K562 (cell line): ENCODE data around the gene UBA3. TPM values are rescaled to one million over a fixed set of nuclear protein-coding genes. Genes with fewer than 3 reads are reported as not detected.

Experiments
- ATAC-seq: fragments of 200-7000 bp; cut with Tn5 transposase; 3 replicates; pipeline ENCODE4 v1.9.1; 2020; ENCODE audit warnings: moderate library complexity
- BruUV-seq: library from RNA; stranded (reverse); fragments of 400-500 nt; replicated peaks from 2 replicates; lab custom pipeline; 2021; lab: Mats Ljungman, UMichigan
- CTCF ChIA-PET: fragments of 300-600 bp; formaldehyde crosslinking; extraction: SDS; loops from one replicate; lab custom pipeline; 2021; ENCODE audit warnings: low intra/inter-chr PET ratio; lab: Yijun Ruan, JAX
- POLR2A ChIA-PET: fragments of 300-600, 350-650 bp; sonication (Branson Sonifier 250); formaldehyde crosslinking; extraction: SDS; loops from one replicate; lab custom pipeline; 2021; ENCODE audit warnings: antibody characterized with exemption, inconsistent platforms; lab: Yijun Ruan, JAX
- DNase-seq, 4 experiments: peaks; one replicate each; pipeline versions ENCODE4 v3.0.0 to v3.0.0-alpha.2; 2011 to 2018; ENCODE audit warnings: low spot score in 3 of 4, mixed read lengths in 3 of 4; ENCODE audit errors: extremely low read depth in 1 of 4
- FAIRE-seq: peaks from 2 replicates; lab custom pipeline; 2011; peaks lifted over from hg19 to GRCh38; lab: Jason Lieb, UNC
- H2AFZ ChIP-seq: 2 replicates; pipeline ENCODE4 v1.6.0; 2011; ENCODE audit warnings: low read depth, low read length, control low read depth, inconsistent platforms
- H3K27ac ChIP-seq: fragments of 200-600 bp; 3 replicates; pipeline ENCODE4 v1.8.0; 2011; ENCODE audit warnings: low read depth, mild to moderate bottlenecking, control low read depth, inconsistent platforms, low read length, moderate library complexity, mixed read lengths; ENCODE audit errors: extremely low read depth
- H3K27me3 ChIP-seq, 2 experiments: fragments of 300-600 bp in 1 of 2; 2 replicates in 1 of 2; 3 replicates in 1 of 2; pipeline versions ENCODE4 v1.6.0 to v1.8.0; 2011; ENCODE audit warnings: inconsistent platforms in 2 of 2, low read length in 2 of 2, mild to moderate bottlenecking in 1 of 2, mixed read lengths in 1 of 2, moderate library complexity in 1 of 2; ENCODE audit not compliant: control insufficient read depth in 2 of 2, insufficient read depth in 2 of 2
- H3K36me3 ChIP-seq: fragments of 300-600 bp; 3 replicates; pipeline ENCODE4 v1.8.0; 2011; ENCODE audit warnings: mild to moderate bottlenecking, low read length, inconsistent platforms; ENCODE audit not compliant: control insufficient read depth, insufficient read depth
- H3K4me1 ChIP-seq, 2 experiments: fragments of 200-600 bp in 1 of 2; replicated peaks in 1 of 2; 2 replicates in 1 of 2; 3 replicates in 1 of 2; pipeline versions ENCODE4 v1.5.1 to v1.8.0; 2011; ENCODE audit warnings: inconsistent platforms in 2 of 2, low read length in 2 of 2, mild to moderate bottlenecking in 1 of 2, mixed read lengths in 1 of 2, moderate library complexity in 1 of 2; ENCODE audit not compliant: control insufficient read depth in 2 of 2, insufficient read depth in 2 of 2
- H3K4me2 ChIP-seq: 2 replicates; pipeline ENCODE4 v1.6.1; 2011; ENCODE audit warnings: low read length, control low read depth, inconsistent platforms, mixed read lengths; ENCODE audit not compliant: insufficient read depth
- H3K4me3 ChIP-seq: fragments of 200-600 bp; sonication (generic), shearing (Covaris generic); 2 replicates; pipeline ENCODE4 v1.5.1; 2016; ENCODE audit warnings: control low read depth, inconsistent platforms
- H3K79me2 ChIP-seq: fragments of 200-600 bp; 3 replicates; pipeline ENCODE4 v1.8.0; 2011; ENCODE audit warnings: low read length, inconsistent platforms; ENCODE audit not compliant: control insufficient read depth, insufficient read depth
- H3K9ac ChIP-seq, 2 experiments: 2 replicates each; pipeline versions ENCODE4 v1.6.0 to v1.6.1; 2011; ENCODE audit warnings: low read depth in 2 of 2, low read length in 2 of 2, control low read depth in 1 of 2, inconsistent platforms in 1 of 2, mild to moderate bottlenecking in 1 of 2, mixed read lengths in 1 of 2; ENCODE audit not compliant: insufficient read depth in 1 of 2
- H3K9me1 ChIP-seq: one replicate; pipeline ENCODE4 v1.6.0; 2011; ENCODE audit warnings: inconsistent platforms, mild to moderate bottlenecking, low read length, moderate library complexity; ENCODE audit not compliant: control insufficient read depth, insufficient read depth
- H3K9me3 ChIP-seq: replicated peaks from 2 replicates; pipeline ENCODE4 v1.5.1; 2011; ENCODE audit warnings: low read depth, low read length, inconsistent platforms; ENCODE audit not compliant: control insufficient read depth, insufficient read depth
- H4K20me1 ChIP-seq: replicated peaks from 2 replicates; pipeline ENCODE4 v1.6.1; 2011; ENCODE audit warnings: low read length, inconsistent platforms, mixed read lengths; ENCODE audit not compliant: control insufficient read depth, insufficient read depth
- ATF6 ChIP-seq: sonication (generic); formaldehyde crosslinking; IDR thresholded peaks from 2 replicates; pipeline ENCODE4 v1.4.0; 2020; ENCODE audit warnings: mild to moderate bottlenecking, missing genetic modification reagents
- DLX4 ChIP-seq: fragments of 250-450 bp; sonication (Bioruptor Pico); IDR thresholded peaks from 2 replicates; pipeline ENCODE4 v1.6.1; 2021; ENCODE audit warnings: mild to moderate bottlenecking
- DMBX1 ChIP-seq: fragments of 250-450 bp; sonication (Bioruptor Pico); IDR thresholded peaks from 2 replicates; pipeline ENCODE4 v1.8.0; 2022; ENCODE audit warnings: inconsistent platforms, mild to moderate bottlenecking, moderate library complexity, borderline replicate concordance
- EP300 ChIP-seq: IDR thresholded peaks from 2 replicates; pipeline ENCODE4 v1.6.1; 2012; ENCODE audit warnings: low read length, improper control_type of control experiment
- NCOA2 ChIP-seq, 2 experiments: fragments of 450-650 bp; IDR thresholded peaks; 2 replicates each; pipeline ENCODE4 v1.6.1; 2018; ENCODE audit warnings: mild to moderate bottlenecking in 2 of 2, moderate library complexity in 1 of 2; ENCODE audit not compliant: partially characterized antibody in 2 of 2
- NEUROD1 ChIP-seq: fragments of 150-350 bp; IDR thresholded peaks from 2 replicates; pipeline ENCODE4 v1.6.1; 2014; ENCODE audit warnings: borderline replicate concordance, low read length, low read depth; ENCODE audit not compliant: partially characterized antibody
- NFIC ChIP-seq: fragments of 450-650 bp; IDR thresholded peaks from 2 replicates; pipeline ENCODE4 v1.6.1; 2017; ENCODE audit warnings: mild to moderate bottlenecking, inconsistent platforms
- RB1 ChIP-seq: fragments of 450-650 bp; IDR thresholded peaks from 2 replicates; pipeline ENCODE4 v1.6.1; 2017; ENCODE audit warnings: low read depth, mild to moderate bottlenecking
- RBFOX2 ChIP-seq: fragments of 200-400 bp; formaldehyde crosslinking; IDR thresholded peaks from 2 replicates; pipeline ENCODE4 v1.6.1; 2017; ENCODE audit warnings: low read depth, mild to moderate bottlenecking, low read length, moderate library complexity
- SAFB ChIP-seq: fragments of 200-400 bp; formaldehyde crosslinking; IDR thresholded peaks from 2 replicates; pipeline ENCODE4 v1.6.1; 2017; ENCODE audit warnings: low read depth, low read length, borderline replicate concordance
- SNAPC5 ChIP-seq: fragments of 250-450 bp; sonication (Bioruptor Pico); IDR thresholded peaks from 2 replicates; pipeline ENCODE4 v1.8.0; 2021; ENCODE audit warnings: moderate library complexity, mild to moderate bottlenecking, inconsistent platforms
- TSC22D4 ChIP-seq: fragments of 450-650 bp; IDR thresholded peaks from 2 replicates; pipeline ENCODE4 v1.6.1; 2016; ENCODE audit warnings: missing genetic modification characterization, missing biosample characterization, control low read depth
- USF2 ChIP-seq: sonication (generic); formaldehyde crosslinking; IDR thresholded peaks from 2 replicates; pipeline ENCODE4 v1.5.0; 2020; ENCODE audit warnings: missing genetic modification reagents
- ZBTB9 ChIP-seq: fragments of 450-650 bp; formaldehyde crosslinking; IDR thresholded peaks from 2 replicates; pipeline ENCODE4 v1.4.0; 2020; ENCODE audit warnings: mild to moderate bottlenecking, moderate library complexity
- ZNF217 ChIP-seq: sonication (generic); formaldehyde crosslinking; IDR thresholded peaks from 2 replicates; pipeline ENCODE4 v1.8.0; 2022; ENCODE audit warnings: mild to moderate bottlenecking, missing genetic modification reagents
- ZNF282 ChIP-seq: sonication (generic); formaldehyde crosslinking; IDR thresholded peaks from 2 replicates; pipeline ENCODE4 v1.8.1; 2023; ENCODE audit warnings: missing genetic modification reagents
- ZNF785 ChIP-seq: fragments of 250-450 bp; sonication (Bioruptor Pico); IDR thresholded peaks from 2 replicates; pipeline ENCODE4 v1.4.0; 2020; ENCODE audit warnings: mild to moderate bottlenecking
- WGBS: fragments of 100-300 bp; shearing (Covaris generic); methylation state at CpG from one replicate; pipeline ENCODE4 v1.1.6; 2016; ENCODE audit warnings: low coverage, mixed read lengths; ENCODE audit not compliant: insufficient coverage; ENCODE audit errors: missing lambda C conversion rate; 5-methylcytosine and 5-hydroxymethylcytosine counted together
- in situ Hi-C: fragments of 300-500 bp; cut with MboI; formaldehyde crosslinking; loops from 4 replicates; pipeline ENCODE4 v1.15.0; 2018; ENCODE audit warnings: inconsistent platforms, mixed read lengths
- intact Hi-C: fragments of 100-400 bp; cut with micrococcal nuclease; formaldehyde crosslinking; loops from 2 replicates; pipeline ENCODE4 v1.14.2; 2022
- polyA plus RNA-seq, 8 experiments: library from polyadenylated mRNA; depleted of rRNA in 4 of 8; stranded (reverse) in 5 of 8; unstranded in 3 of 8; fragments of >200 nt; fragmentation: Nextera tagmentation in 2 of 8; fragmentation: Illumina TruSeq in 1 of 8; extraction: Ambion mirVana in 2 of 8; extraction: Trizol in 1 of 8; gene quantifications; 2 replicates each; pipeline versions ENCODE4 v1.2.1 to v1.2.3, GENCODE V29; 2011 to 2014; ENCODE audit warnings: inconsistent platforms in 1 of 8, missing spikeins in 1 of 8
- total RNA-seq, 7 experiments: library from RNA; depleted of rRNA in 6 of 7; stranded (reverse); fragments of >200 nt in 6 of 7; fragmentation: Illumina TruSeq in 2 of 7; extraction: Trizol in 2 of 7; gene quantifications; 2 replicates each; pipeline versions ENCODE4 v1.2.1 to v1.2.3, GENCODE V29; 2011 to 2021; ENCODE audit warnings: low replicate concordance in 1 of 7

Gene UBA3
- total and polyA plus RNA-seq, 9 of the 15 experiments (the other 6 are each of a cell fraction or from before 2014, with no cell fraction given) = 23.2 to 80.0 (median 38.6) TPM

- CTCF ChIA-PET = no interaction called here
- 3% methylated on average over 8 of the region's 8 CpGs for WGBS
- H3K79me2 ChIP-seq = peaks cover 18% of the 10 kb centered on the region
- peak overlapping the region; percentile 95 for H2AFZ ChIP-seq
- no peaks in the 10 kb centered on the region for H3K27me3 ChIP-seq
- H3K36me3 ChIP-seq = no peaks in the 10 kb centered on the region
- ATAC-seq (peak; percentile 21), DNase-seq (peak in 3 of 4 experiments; percentile 9 to 61 (median 15)), FAIRE-seq (peak; percentile 44)
- no peaks in the 10 kb centered on the region for H3K9me3 ChIP-seq
- peak overlapping the region; percentile 93 for H3K4me2 ChIP-seq
- BruUV-seq = no TSS peak
- intact Hi-C loops (loop anchor here (2.0 kb wide), 1 partner anchor 73 kb away; the partner anchor contains the start of gene EOGT), in situ Hi-C loops (no loop called here)
- H3K27ac ChIP-seq = peak overlapping the region; percentile 56
- H3K9me1 ChIP-seq = no peaks in the 10 kb centered on the region
- H3K4me1 ChIP-seq = peaks cover 12 to 36% of the 10 kb centered on the region in 2 experiments
- H4K20me1 ChIP-seq = no peaks in the 10 kb centered on the region
- POLR2A ChIA-PET = interaction anchor here (1.1 to 1.3 kb wide), 2 partner anchors 21 to 32 kb away, joined by 3 to 4 read pairs; no protein-coding TSS in a partner anchor
- H3K9ac ChIP-seq = peak overlapping the region; percentile 75 to 94
- H3K4me3 ChIP-seq = peak overlapping the region; percentile 88
- TF ChIP-seq SNAPC5 = no peak
- TF ChIP-seq RBFOX2 = 0 out of 2 replicates have a peak, but pooled peaks have one; percentile 25
- TF ChIP-seq USF2 = no peak
- peak; percentile 95 for TF ChIP-seq NFIC
- TF ChIP-seq TSC22D4 (tag) = no peak
- no peak for TF ChIP-seq ZNF217 (CRISPR knock-in tag)
- no peak for TF ChIP-seq SAFB
- no peak for TF ChIP-seq NEUROD1
- no peak for TF ChIP-seq ATF6
- TF ChIP-seq ZBTB9 (CRISPR knock-in tag) = no peak
- TF ChIP-seq DMBX1 (CRISPR knock-in tag) = no peak
- TF ChIP-seq EP300 = no peak
- no peak for TF ChIP-seq DLX4 (CRISPR knock-in tag)
- no peak for TF ChIP-seq RB1
- no peak for TF ChIP-seq NCOA2 (IDR thresholded peaks at IDR 0.05; ENCODE audit: partially characterized antibody in 2 of 2)
- no peak for TF ChIP-seq ZNF785 (CRISPR knock-in tag)
- TF ChIP-seq ZNF282 (CRISPR knock-in tag) = no peak
Observed at GRCh38 chr3:69085833-69086722, 5.9 kb upstream of the UBA3 start.
